SJCRH30 (cell line): ENCODE measurements around the gene CKM. TPM values are rescaled to one million over a fixed set of nuclear protein-coding genes. Genes with fewer than 3 reads are reported as not detected.

Experiments
- DNase-seq, 2 experiments: peaks; one replicate each; pipeline ENCODE4 v3.0.0-alpha.2; 2015 to 2020
- H3K27ac ChIP-seq: fragments of 250-450 bp; sonication (Bioruptor Pico); 2 replicates; pipeline ENCODE4 v1.5.1; 2020; ENCODE audit warnings: mild to moderate bottlenecking, moderate library complexity
- H3K27me3 ChIP-seq: fragments of 250-450 bp; sonication (Bioruptor Pico); 2 replicates; pipeline ENCODE4 v1.5.1; 2020; ENCODE audit warnings: mild to moderate bottlenecking, moderate library complexity
- H3K36me3 ChIP-seq: fragments of 250-450 bp; sonication (Bioruptor Pico); 2 replicates; pipeline ENCODE4 v1.5.1; 2020; ENCODE audit warnings: mild to moderate bottlenecking, moderate library complexity
- H3K4me1 ChIP-seq: fragments of 250-450 bp; sonication (Bioruptor Pico); 2 replicates; pipeline ENCODE4 v1.5.1; 2020; ENCODE audit warnings: mild to moderate bottlenecking, moderate library complexity
- H3K4me3 ChIP-seq: fragments of 250-450 bp; sonication (Bioruptor Pico); 2 replicates; pipeline ENCODE4 v1.5.1; 2020; ENCODE audit warnings: mild to moderate bottlenecking, moderate library complexity
- H3K9me3 ChIP-seq: fragments of 250-450 bp; sonication (Bioruptor Pico); replicated peaks from 2 replicates; pipeline ENCODE4 v1.5.1; 2020; ENCODE audit warnings: mild to moderate bottlenecking, moderate library complexity
- total RNA-seq: library from RNA; depleted of rRNA; stranded (reverse); fragments of >200 nt; shearing (Covaris generic); gene quantifications from 2 replicates; pipeline ENCODE4 v1.2.3, GENCODE V29; 2014

Gene CKM
- total RNA-seq, 1 experiment from 2014 or later: 3.9 TPM

DNA sequence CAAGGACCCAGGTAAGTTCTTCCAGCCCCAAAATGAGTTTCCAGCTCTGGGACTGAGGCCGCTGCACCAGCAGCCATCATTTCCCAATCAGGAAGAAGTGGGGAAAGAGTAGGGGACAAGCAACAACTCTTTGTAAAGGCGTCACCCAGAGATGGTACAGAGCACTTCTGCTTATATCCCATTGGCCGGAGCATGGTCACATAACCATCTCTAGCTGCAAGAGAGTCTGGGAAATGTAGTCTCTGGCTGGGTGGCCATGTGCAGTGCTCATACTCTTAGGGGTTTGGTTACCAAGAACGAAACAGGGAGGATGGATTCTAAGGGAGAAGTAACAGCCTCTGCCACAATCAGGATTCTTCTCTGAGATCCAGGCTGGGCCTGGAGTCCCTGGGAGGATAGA, 26.3 kb downstream of the CKM start:
- Histone ChIP-seq H3K4me1 (no peaks in the 10 kb centered on the region), H3K4me3 (no peak overlapping the region), H3K36me3 (peaks cover 6% of the 10 kb centered on the region; the same call in 1 of the 2 replicates), H3K27me3 (no peaks in the 10 kb centered on the region), H3K9me3 (no peaks in the 10 kb centered on the region), H3K27ac (no peak overlapping the region)
- DNase-seq: no peak

DNA sequence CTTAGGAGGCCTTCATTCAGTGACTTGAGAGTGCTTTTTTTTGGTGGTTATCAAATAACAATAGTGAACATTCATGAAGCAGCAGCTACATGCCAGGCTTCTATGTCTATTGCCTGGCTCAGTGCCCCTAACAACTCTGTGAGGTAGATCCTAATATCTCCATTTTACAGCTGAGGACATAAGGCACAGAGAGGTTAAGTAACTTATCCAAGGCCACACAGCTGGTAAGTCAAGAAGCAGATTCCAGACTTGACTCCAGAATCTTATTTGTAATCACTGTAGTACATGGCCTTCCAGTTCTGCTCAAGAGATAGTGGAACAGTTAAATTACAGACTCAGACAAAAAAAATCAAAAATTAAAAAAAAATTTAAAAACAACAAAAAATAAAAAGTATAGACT, 26.8 kb downstream of the CKM start:
- H3K9me3 ChIP-seq: no peaks in the 10 kb centered on the region
- H3K4me1 ChIP-seq: no peaks in the 10 kb centered on the region
- no peak for DNase-seq
- peaks cover 6% of the 10 kb centered on the region; the same call in 1 of the 2 replicates for H3K36me3 ChIP-seq
- no peak overlapping the region for H3K27ac ChIP-seq
- no peaks in the 10 kb centered on the region for H3K27me3 ChIP-seq
- H3K4me3 ChIP-seq: no peak overlapping the region

DNA sequence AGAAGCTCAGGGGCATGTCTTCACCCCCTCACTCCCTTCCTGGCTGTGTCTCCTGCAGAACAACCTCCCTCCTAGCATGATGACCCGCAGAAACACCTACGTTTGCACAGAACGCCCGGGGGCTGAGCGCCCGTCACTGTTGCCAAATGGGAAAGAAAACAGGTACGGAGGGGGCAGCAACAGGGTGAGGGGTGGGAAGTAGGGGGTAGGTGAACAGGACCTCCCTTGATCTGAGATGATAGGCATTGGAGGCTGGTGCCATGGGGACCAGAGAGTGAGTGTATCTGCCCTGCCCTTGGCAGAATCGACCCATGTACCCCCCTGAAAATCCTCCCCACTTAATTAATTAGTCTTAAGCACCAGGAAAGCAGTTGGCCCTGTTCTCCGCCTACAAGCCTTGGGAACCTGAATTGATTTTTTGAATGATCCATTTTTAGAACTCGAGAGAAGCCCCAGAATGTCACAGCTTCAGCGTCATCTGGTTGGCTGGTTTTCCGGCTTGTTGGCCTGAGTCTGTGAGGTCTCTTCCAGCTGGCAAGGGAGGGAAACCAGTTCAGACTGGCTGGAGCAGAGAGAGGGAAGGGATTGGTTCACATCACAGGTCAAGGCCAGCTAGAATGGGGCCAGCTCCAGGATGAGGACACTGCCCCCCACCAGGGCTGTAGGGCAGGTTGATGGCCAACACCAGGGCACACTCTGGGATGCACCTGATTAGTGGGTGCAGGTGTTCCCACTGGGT, 28.2 kb downstream of the CKM start:
- H3K36me3 ChIP-seq: peaks cover 6% of the 10 kb centered on the region; the same call in 1 of the 2 replicates
- H3K9me3 ChIP-seq: no peaks in the 10 kb centered on the region
- H3K27me3 ChIP-seq: no peaks in the 10 kb centered on the region
- no peak overlapping the region for H3K4me3 ChIP-seq
- no peaks in the 10 kb centered on the region for H3K4me1 ChIP-seq
- no peak for DNase-seq
- no peak overlapping the region for H3K27ac ChIP-seq

DNA sequence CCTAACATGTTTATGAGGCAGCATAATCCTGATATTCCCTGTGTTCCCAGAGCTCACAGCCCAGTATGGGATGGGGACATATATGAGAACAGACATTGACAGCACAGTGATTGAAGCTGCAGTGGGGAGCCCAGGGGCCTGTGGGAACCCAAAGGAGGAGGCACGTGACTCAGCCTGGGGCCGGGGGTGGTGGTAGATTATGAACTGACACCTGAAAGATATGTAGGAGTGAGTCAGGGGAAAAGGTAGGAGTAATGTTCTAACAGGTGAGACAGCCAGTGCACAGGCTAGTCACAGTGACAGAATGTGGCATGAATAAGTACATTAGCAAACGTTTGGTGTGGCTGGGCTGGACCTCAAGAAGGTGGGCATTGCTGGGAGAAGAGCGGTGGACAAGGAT, 29.0 kb downstream of the CKM start:
- H3K9me3 ChIP-seq: no peaks in the 10 kb centered on the region
- no peak overlapping the region for H3K27ac ChIP-seq
- DNase-seq: no peak
- H3K4me1 ChIP-seq: no peaks in the 10 kb centered on the region
- H3K27me3 ChIP-seq: no peaks in the 10 kb centered on the region
- peaks cover 6% of the 10 kb centered on the region; the same call in 1 of the 2 replicates for H3K36me3 ChIP-seq
- H3K4me3 ChIP-seq: no peak overlapping the region

DNA sequence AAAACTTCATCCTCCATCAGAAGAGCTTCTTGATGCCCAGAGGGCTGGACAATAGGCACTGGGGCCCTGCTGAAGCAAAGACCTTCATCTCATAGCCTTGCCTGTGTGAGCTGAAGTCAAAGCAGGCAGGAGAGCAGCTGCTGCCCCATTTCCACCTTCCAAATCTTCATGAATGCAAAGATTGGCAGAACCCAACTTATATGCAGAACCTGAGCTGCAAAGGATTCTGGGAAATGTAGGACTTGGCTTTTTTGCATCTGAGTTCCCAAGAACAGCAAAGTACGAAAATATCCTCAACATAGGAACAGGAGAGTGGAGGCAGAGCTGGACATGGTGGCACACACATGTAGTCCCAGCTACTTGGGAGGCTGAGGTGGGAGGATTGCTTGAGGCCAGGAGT, 30.8 kb downstream of the CKM start:
- no peak overlapping the region for H3K27ac ChIP-seq
- no peak overlapping the region for H3K4me3 ChIP-seq
- H3K36me3 ChIP-seq: peaks cover 6% of the 10 kb centered on the region; the same call in 1 of the 2 replicates
- H3K27me3 ChIP-seq: no peaks in the 10 kb centered on the region
- no peak for DNase-seq
- no peaks in the 10 kb centered on the region for H3K9me3 ChIP-seq
- no peaks in the 10 kb centered on the region for H3K4me1 ChIP-seq

DNA sequence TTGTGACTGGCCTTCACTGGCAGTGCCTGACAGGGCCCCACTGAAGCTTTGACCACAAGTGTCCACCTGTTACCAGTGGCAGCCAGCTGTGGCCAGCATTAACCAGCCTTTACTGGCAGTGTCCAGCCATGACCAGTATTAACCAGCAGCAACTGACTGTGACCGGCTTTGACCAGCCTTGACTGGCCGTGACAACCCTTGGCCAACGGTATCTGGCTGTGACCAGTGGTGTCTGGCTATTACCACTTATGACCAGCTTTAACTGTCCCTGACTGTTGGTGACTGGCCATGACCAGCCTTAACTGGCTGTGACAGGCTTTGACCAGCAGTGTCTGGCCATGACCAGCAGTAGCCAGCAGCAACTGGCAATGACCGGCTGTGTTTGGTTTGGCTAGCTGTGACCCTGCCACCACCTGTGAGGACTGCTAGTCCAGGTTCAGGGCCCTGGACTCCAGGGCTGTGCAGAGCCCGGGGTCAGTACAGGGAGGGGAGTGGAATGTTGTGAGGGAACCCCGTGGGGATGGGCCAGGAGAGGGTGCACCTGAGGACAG, 32.2 kb downstream of the CKM start:
- no peaks in the 10 kb centered on the region for H3K27me3 ChIP-seq
- DNase-seq: no peak
- no peak overlapping the region for H3K27ac ChIP-seq
- H3K4me1 ChIP-seq: no peaks in the 10 kb centered on the region
- peaks cover 1% of the 10 kb centered on the region; the same call in 1 of the 2 replicates for H3K36me3 ChIP-seq
- no peak overlapping the region for H3K4me3 ChIP-seq
- no peaks in the 10 kb centered on the region for H3K9me3 ChIP-seq

DNA sequence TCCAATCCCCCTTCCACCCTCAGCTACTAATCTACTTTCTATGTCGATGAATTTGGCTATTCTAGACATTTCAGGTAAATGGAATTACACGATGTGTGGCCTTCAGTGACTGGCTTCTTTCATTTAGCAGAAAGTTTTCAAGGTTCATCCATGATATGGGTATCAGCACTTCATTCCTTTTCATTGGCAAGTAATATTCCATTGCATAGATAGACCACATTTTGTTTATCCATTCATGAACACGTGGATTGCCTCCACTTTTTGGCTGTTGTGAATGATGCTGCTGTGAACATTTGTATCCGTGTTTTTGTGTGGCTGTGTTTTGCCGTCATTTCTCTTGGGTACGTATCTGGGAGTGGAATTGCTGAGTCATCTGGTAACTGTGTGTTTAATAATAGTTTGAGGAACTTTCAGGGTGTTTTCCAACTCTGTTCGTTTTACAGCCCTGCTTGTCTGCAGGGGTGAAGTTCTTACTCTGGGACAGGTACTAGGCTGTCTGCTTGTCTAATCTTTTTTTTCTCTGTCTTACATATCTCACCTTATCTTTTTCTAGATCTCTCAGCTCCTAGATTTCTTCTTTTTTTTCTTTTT, 39.1 kb downstream of the CKM start:
- Histone ChIP-seq H3K36me3 (peaks cover 16% of the 10 kb centered on the region), H3K27ac (no peak overlapping the region), H3K4me3 (no peak overlapping the region), H3K27me3 (no peaks in the 10 kb centered on the region), H3K9me3 (0 out of 2 replicates have a peak, but pooled peaks cover 4% of the 10 kb centered on the region), H3K4me1 (no peaks in the 10 kb centered on the region)
- DNase-seq: no peak

DNA sequence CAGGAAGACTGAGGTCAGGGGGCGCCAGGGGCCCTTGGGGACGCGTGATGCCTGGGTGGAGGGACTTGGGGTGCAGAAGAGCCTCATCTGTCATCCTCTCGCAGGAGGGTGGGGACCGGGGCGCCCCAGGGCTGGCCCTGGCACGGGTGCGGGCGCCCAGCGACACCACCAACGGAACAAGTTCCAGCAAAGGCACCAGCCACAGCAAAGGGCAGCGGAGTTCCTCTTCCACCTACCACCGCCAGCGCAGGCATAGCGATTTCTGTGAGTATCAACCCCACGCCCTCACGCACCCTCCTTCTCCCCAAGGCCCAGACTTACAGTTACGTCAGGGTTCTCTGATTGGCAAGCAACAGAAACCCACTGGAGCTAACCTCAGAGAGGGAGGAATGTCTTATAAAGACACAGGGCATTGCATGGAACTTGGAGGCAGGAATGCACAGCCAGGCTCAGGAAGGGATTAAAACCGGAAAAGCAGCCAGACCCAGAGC, 42.2 kb downstream of the CKM start:
- Histone ChIP-seq H3K27ac (no peak overlapping the region), H3K4me1 (no peaks in the 10 kb centered on the region; the same call in 1 of the 2 replicates), H3K27me3 (no peaks in the 10 kb centered on the region), H3K36me3 (peaks cover 18% of the 10 kb centered on the region), H3K4me3 (no peak overlapping the region), H3K9me3 (0 out of 2 replicates have a peak, but pooled peaks cover 4% of the 10 kb centered on the region)
- no peak for DNase-seq

DNA sequence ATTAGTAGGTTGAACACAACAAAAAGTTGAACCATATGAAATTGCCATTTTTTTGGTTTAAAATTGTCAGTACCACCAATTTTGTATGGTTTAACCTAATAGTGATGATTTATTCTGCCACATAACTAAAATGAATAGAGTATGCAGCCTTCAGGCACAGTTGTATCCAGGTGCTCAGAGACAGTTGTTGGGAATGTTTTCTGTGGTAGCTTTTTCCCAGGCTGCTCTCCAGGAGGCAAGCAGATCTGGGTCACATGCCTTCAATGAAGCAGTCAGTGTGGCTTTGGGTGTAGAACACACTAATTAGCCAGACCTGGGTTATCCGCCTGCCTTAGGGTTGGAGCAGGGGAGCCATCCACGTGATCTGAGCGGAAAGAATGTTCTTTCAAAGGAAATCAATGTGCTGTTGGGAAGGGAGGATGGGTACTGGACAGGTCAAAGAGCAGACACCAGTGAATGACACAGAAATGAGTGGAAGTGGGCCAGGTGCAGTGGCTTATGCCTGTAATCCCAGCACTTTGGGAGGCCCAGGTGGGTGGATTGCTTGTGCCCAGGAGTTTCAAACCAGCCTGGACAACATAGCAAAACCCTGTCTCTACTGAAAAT, 43.0 kb downstream of the CKM start:
- H3K4me1 ChIP-seq: no peaks in the 10 kb centered on the region; the same call in 1 of the 2 replicates
- peaks cover 18% of the 10 kb centered on the region for H3K36me3 ChIP-seq
- DNase-seq: no peak
- no peak overlapping the region for H3K4me3 ChIP-seq
- no peaks in the 10 kb centered on the region for H3K27me3 ChIP-seq
- 0 out of 2 replicates have a peak, but pooled peaks cover 4% of the 10 kb centered on the region for H3K9me3 ChIP-seq
- H3K27ac ChIP-seq: no peak overlapping the region

DNA sequence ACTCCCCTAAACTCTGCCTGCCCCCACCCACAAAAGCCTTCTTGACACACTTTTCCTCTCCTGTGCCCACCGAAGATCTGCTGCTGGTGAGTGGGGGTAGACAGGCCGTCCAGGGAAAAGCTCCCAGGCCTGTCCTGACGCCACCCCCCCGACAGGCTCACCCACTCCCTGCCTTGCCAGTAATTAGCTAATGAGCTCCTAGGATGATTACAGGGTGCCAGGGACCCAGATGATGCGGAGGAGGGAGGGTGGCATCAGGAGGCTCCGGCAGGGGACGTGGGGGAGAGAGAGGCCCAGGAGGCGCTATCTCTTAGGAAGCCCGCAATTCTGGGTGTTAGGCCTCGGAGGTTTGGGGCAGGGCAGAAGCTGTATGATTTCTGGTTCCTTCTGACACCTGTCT, 44.6 kb downstream of the CKM start:
- no peaks in the 10 kb centered on the region for H3K9me3 ChIP-seq
- peaks cover 13% of the 10 kb centered on the region for H3K36me3 ChIP-seq
- no peaks in the 10 kb centered on the region for H3K27me3 ChIP-seq
- H3K4me3 ChIP-seq: no peak overlapping the region
- H3K27ac ChIP-seq: no peak overlapping the region
- no peaks in the 10 kb centered on the region; the same call in 1 of the 2 replicates for H3K4me1 ChIP-seq
- no peak for DNase-seq

DNA sequence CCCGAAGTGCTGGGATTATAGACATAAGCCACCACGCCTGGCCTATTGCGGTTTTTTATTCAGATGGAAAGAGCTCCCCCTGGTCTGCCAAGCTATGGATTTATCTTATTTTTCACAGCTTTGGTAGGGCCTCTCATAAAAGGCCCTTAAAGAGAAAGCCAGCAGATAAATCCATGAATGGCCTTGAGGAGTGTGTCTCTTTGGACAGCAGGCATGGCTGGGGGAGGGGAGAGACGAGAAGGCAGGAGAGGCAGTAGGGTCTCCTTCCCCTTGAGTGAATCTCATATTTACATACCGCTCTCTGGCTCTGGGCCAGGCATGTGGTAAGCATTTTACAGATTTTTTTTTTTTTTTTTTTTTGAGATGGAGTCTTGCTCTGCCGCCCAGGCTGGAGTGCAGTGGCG, 46.4 kb downstream of the CKM start:
- Histone ChIP-seq H3K27ac (no peak overlapping the region), H3K9me3 (no peaks in the 10 kb centered on the region), H3K4me3 (no peak overlapping the region), H3K27me3 (no peaks in the 10 kb centered on the region), H3K36me3 (peaks cover 8% of the 10 kb centered on the region; the same call in 1 of the 2 replicates), H3K4me1 (no peaks in the 10 kb centered on the region; the same call in 1 of the 2 replicates)
- DNase-seq: peak; percentile 47 to 55

DNA sequence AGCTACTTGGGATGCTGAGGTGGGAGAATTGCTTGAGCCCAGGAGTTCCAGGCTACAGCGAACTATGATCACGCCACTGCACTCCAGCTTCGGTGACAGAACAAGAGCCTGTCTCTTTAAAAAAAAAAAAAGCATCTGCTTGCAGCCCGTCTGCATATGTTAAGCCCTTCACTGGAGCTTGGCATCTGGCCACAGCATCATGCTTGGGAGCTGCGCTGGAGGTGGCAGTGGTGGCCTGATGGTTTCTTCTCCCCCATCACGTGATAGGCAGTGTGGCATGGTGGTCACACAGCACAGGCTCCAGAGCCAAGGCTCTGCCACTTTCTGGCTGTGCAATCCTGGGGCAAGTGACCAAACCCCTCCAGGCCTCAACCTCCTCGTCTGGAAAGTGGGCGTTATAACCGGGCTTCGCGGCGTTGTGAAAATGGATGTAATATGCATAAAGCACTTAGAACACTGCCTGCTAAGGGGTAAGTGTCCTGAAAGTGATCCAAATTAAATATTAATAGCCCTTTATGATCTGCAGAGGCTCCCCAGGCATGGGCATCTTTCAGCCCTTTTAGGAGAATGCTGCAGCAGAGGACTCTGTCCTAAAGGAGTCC, 47.2 kb downstream of the CKM start:
- peaks cover 8% of the 10 kb centered on the region; the same call in 1 of the 2 replicates for H3K36me3 ChIP-seq
- no peaks in the 10 kb centered on the region for H3K27me3 ChIP-seq
- DNase-seq: peak; percentile 52 to 55
- H3K4me1 ChIP-seq: no peaks in the 10 kb centered on the region; the same call in 1 of the 2 replicates
- no peaks in the 10 kb centered on the region for H3K9me3 ChIP-seq
- no peak overlapping the region for H3K4me3 ChIP-seq
- H3K27ac ChIP-seq: no peak overlapping the region

DNA sequence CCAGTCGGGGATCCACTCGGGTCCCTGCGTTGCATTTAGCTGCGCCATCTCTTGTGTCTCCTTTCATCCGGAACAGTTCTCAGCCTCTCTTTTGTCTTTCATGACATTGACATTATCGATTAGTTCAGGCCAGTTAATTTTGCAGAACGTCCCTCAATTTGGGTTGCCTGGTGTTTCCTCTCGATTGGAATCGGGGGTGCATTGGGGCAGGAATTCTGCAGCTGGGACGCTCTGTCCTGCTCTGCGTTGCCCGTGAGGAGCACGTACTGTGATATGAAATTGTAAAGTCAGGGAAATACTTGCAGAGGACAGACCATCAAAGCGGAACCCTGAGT, 49.2 kb downstream of the CKM start:
- H3K9me3 ChIP-seq: no peaks in the 10 kb centered on the region
- H3K4me3 ChIP-seq: no peak overlapping the region
- no peak for DNase-seq
- H3K27me3 ChIP-seq: no peaks in the 10 kb centered on the region
- 0 out of 2 replicates have a peak, but pooled peaks cover 2% of the 10 kb centered on the region for H3K36me3 ChIP-seq
- no peaks in the 10 kb centered on the region; the same call in 1 of the 2 replicates for H3K4me1 ChIP-seq
- H3K27ac ChIP-seq: no peak overlapping the region

DNA sequence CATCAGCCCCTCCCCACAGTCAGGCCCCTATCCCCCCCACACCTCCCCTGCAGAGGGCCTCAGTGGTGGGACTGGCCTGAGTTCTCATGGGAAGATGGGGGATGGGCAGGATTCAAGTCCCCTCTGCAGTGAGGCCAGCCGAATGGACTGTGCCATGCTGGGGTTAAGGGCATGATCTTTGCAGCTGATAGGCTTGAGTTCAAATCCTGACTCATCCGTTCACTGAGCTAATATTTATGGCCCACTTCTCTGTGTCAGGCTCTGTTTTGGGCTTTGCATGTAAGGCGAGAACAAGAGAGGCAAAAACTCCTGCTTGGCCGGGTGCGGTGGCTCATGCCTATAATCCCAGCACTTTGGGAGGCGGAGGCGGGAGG, 51.0 kb downstream of the CKM start:
- H3K27me3 ChIP-seq: no peaks in the 10 kb centered on the region
- no peak overlapping the region for H3K27ac ChIP-seq
- no peaks in the 10 kb centered on the region for H3K9me3 ChIP-seq
- no peak overlapping the region for H3K4me3 ChIP-seq
- no peaks in the 10 kb centered on the region; the same call in 1 of the 2 replicates for H3K36me3 ChIP-seq
- no peaks in the 10 kb centered on the region; the same call in 1 of the 2 replicates for H3K4me1 ChIP-seq
- DNase-seq: no peak
